Calu3 (cell line): ENCODE data around the gene GAK. TPM values are rescaled to one million over a fixed set of nuclear protein-coding genes. Genes with fewer than 3 reads are reported as not detected.

ENCODE experiments used
- BruUV-seq: library from RNA; stranded (reverse); fragments of 400-500 nt; replicated peaks from 2 replicates; lab custom pipeline; 2021; lab: Mats Ljungman, UMichigan
- CTCF ChIA-PET: fragments of 300-600 bp; sonication (Branson Sonifier 250); formaldehyde crosslinking; loops from one replicate; lab custom pipeline; 2022; ENCODE audit warnings: antibody characterized with exemption; lab: Charles Lee
- DNase-seq: peaks from one replicate; pipeline ENCODE4 v3.0.0; 2022
- H3K27ac Mint-ChIP-seq: one replicate; pipeline ENCODE4 v1.8.0; 2022; ENCODE audit warnings: mixed read lengths; ENCODE audit not compliant: unreplicated experiment
- H3K27me3 Mint-ChIP-seq: one replicate; pipeline ENCODE4 v1.8.0; 2022; ENCODE audit warnings: mixed read lengths; ENCODE audit not compliant: unreplicated experiment
- H3K36me3 Mint-ChIP-seq: one replicate; pipeline ENCODE4 v1.8.0; 2022; ENCODE audit warnings: mild to moderate bottlenecking, moderate library complexity, mixed read lengths; ENCODE audit not compliant: insufficient read depth, unreplicated experiment
- H3K4me1 Mint-ChIP-seq: one replicate; pipeline ENCODE4 v1.8.0; 2022; ENCODE audit warnings: mild to moderate bottlenecking, low read depth, mixed read lengths; ENCODE audit not compliant: unreplicated experiment
- H3K4me3 Mint-ChIP-seq: one replicate; pipeline ENCODE4 v1.8.0; 2022; ENCODE audit warnings: mild to moderate bottlenecking, low read depth, moderate library complexity, mixed read lengths; ENCODE audit not compliant: unreplicated experiment
- H3K9me3 Mint-ChIP-seq: one replicate; pipeline ENCODE4 v1.8.0; 2022; ENCODE audit warnings: low read depth, mixed read lengths; ENCODE audit not compliant: unreplicated experiment
- intact Hi-C: fragments of 100-400 bp; cut with micrococcal nuclease; formaldehyde crosslinking; loops from one replicate; pipeline ENCODE4 v1.10.0; 2022; ENCODE audit not compliant: unreplicated experiment
- total RNA-seq: library from RNA; stranded (reverse); gene quantifications from 2 replicates; pipeline ENCODE4 v1.2.3, GENCODE V29; 2022
- TF ChIP-seq, protein P1 (sequence below): fragments of 200-600 bp; IDR thresholded peaks from one replicate; pipeline ENCODE4 v1.8.0; 2022; ENCODE audit warnings: antibody characterized with exemption; ENCODE audit not compliant: unreplicated experiment

Gene GAK
- total RNA-seq, 1 experiment from 2014 or later: 94.1 TPM

DNA sequence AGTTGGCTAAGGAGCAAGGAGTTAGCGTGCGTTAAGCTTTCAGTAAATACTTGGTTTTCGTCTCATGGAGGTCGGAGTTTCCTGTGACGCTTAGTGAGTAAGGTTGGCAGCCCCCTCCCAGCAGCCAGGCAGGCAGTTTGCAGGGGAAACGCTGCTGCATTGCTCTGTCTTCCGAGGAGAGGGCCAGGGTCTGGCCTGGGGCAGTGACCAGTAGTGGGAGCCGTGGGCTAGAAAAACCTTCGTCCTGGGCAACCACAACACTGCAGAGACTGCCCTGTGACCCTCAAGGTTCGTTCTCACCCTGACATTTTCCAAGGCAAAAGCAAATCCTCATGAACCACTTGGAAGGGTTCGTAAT lies 576 bp upstream of the GAK start:
- CTCF ChIA-PET: interaction anchor here (1.0 kb wide), 1 partner anchor 55 kb away, joined by 5 read pairs; the partner anchor contains the start of gene IDUA
- intact Hi-C loops: no loop called here
- peak; percentile 11 for DNase-seq
- Mint-ChIP-seq H3K36me3 (peaks cover 28% of the 10 kb centered on the region), H3K27me3 (no peaks in the 10 kb centered on the region), H3K4me3 (peak overlapping the region; percentile 84), H3K27ac (peak overlapping the region; percentile 78), H3K9me3 (no peaks in the 10 kb centered on the region), H3K4me1 (peaks cover 9% of the 10 kb centered on the region)
- TF ChIP-seq, protein P1, sequence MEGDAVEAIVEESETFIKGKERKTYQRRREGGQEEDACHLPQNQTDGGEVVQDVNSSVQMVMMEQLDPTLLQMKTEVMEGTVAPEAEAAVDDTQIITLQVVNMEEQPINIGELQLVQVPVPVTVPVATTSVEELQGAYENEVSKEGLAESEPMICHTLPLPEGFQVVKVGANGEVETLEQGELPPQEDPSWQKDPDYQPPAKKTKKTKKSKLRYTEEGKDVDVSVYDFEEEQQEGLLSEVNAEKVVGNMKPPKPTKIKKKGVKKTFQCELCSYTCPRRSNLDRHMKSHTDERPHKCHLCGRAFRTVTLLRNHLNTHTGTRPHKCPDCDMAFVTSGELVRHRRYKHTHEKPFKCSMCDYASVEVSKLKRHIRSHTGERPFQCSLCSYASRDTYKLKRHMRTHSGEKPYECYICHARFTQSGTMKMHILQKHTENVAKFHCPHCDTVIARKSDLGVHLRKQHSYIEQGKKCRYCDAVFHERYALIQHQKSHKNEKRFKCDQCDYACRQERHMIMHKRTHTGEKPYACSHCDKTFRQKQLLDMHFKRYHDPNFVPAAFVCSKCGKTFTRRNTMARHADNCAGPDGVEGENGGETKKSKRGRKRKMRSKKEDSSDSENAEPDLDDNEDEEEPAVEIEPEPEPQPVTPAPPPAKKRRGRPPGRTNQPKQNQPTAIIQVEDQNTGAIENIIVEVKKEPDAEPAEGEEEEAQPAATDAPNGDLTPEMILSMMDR: no peak
- TSS peak; percentile 87 for BruUV-seq

DNA sequence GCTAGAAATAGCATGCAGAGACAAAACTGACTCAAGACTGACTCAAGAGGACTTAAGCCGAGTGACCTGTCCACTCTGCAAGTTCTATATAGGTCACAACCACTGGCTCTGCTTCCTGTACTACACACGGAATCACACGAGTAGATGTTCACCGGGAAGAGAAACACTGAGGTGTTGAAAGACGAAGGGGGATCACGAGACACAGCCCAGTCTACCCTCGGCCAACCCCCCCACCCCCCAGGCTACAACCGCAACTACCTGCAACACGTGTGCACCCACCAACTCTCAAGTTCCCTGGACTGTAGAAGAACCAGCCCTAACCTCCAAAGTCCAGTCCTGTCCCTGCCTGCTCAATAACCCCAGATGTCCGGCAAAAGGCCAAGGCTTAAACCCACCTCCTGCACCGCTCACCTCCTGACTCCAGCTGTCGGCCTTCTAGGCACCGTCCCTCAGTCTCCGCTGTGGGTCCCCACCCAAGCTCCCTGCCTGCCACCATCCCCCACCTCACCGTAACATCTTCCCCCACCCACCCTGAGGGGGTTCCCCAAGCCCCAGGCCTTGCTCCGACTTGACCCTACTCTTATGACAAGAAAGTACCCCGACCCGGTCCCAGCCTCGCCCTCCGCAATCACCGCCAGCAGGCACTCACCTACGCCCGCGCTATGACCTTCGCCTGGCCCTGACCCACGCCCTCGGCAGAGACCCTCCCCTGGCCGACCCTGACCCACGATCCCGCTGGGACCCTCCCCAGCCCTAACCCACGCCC lies 739 bp downstream of the GAK start:
- CTCF ChIA-PET: interaction anchor here (0.5 to 0.6 kb wide), 2 partner anchors 356 to 619 kb away, joined by 3 to 6 read pairs; no protein-coding TSS in a partner anchor
- Mint-ChIP-seq H3K4me3 (peak overlapping the region; percentile 84), H3K27me3 (no peaks in the 10 kb centered on the region), H3K9me3 (no peaks in the 10 kb centered on the region), H3K27ac (peak overlapping the region; percentile 57), H3K4me1 (peaks cover 9% of the 10 kb centered on the region), H3K36me3 (peaks cover 28% of the 10 kb centered on the region)
- BruUV-seq: no TSS peak
- TF ChIP-seq, protein P1: no peak
- DNase-seq: peak; percentile 7
- intact Hi-C loops: no loop called here

DNA sequence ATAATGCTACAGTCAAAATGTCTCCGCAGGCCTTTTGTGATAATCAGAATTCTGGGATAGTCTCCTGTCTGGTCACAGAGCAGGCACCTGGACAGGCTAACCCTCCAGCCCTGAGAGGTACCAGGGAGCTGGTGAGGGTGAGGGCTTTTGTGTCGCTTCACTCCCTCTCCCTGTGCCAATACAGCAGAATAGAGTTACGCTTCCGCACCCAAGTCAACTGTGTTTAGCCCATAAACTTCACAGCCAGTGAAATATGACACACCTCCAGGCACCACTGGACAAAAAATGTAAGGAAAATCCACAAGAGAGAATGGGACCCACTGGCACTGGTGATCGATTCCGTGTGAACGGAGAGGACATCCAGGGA lies 1.3 kb downstream of the GAK start:
- peak overlapping the region; percentile 57 for H3K27ac Mint-ChIP-seq
- H3K4me1 Mint-ChIP-seq: peaks cover 9% of the 10 kb centered on the region
- TF ChIP-seq, protein P1: no peak
- H3K9me3 Mint-ChIP-seq: no peaks in the 10 kb centered on the region
- no peak for DNase-seq
- CTCF ChIA-PET: no interaction called here
- BruUV-seq: TSS peak; percentile 69
- H3K36me3 Mint-ChIP-seq: peaks cover 28% of the 10 kb centered on the region
- H3K4me3 Mint-ChIP-seq: peak overlapping the region; percentile 84
- no peaks in the 10 kb centered on the region for H3K27me3 Mint-ChIP-seq
- intact Hi-C loops: no loop called here

DNA sequence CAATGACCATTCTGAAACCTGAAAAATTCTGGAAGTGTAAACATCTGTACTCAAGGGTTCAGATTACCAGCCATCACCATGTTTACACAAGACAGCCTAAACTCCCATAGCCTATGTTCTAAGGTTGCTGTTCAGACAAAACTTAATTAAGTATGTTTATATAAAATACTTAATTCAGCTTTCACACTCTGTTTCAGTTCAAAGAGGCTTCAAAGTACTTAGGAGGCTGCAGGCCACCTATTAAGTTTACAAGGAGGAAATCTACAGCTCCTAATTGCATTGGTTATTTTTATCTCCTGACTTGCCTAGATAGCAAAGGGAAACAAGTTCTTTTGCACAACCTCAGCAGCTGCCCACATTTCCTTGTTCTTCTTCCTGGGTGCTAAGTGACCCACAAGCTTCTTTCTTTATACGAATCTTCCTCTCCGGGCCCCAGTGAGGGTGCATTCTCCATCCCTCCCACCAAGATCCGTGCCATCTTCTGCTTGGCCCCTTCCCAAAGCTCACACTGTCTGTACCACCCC lies 2.0 kb downstream of the GAK start:
- no peaks in the 10 kb centered on the region for H3K9me3 Mint-ChIP-seq
- peaks cover 9% of the 10 kb centered on the region for H3K4me1 Mint-ChIP-seq
- peak overlapping the region; percentile 57 for H3K27ac Mint-ChIP-seq
- no TSS peak for BruUV-seq
- no peak for DNase-seq
- intact Hi-C loops: no loop called here
- peak overlapping the region; percentile 84 for H3K4me3 Mint-ChIP-seq
- no peaks in the 10 kb centered on the region for H3K27me3 Mint-ChIP-seq
- H3K36me3 Mint-ChIP-seq: peaks cover 28% of the 10 kb centered on the region
- TF ChIP-seq, protein P1: no peak
- CTCF ChIA-PET: interaction anchor here (1.0 kb wide), 1 partner anchor 57 kb away, joined by 4 read pairs; the partner anchor contains the start of gene IDUA
